T-helper 2 cell treated with Interferon-gamma antibody and Interleukin-4, amounts not matched to agents 5 μg/mL and 100 μg/mL, for 36 hours (primary cell): ENCODE results near the gene RNASE12.
"Not testable (repeated sequence)": the region's sequence is repeated elsewhere in the genome, so short reads cannot be mapped to it uniquely, and the experiment has no call there.

Experiments used
- DNase-seq: peaks from one replicate; pipeline ENCODE4 v3.0.0; 2021; ENCODE audit warnings: low spot score
- H3K27ac Mint-ChIP-seq: one replicate; pipeline ENCODE4 v1.8.0; 2021; ENCODE audit warnings: mild to moderate bottlenecking, mixed read lengths
- H3K27me3 Mint-ChIP-seq: one replicate; pipeline ENCODE4 v1.8.0; 2021; ENCODE audit warnings: low read depth, mixed read lengths
- H3K36me3 Mint-ChIP-seq: one replicate; pipeline ENCODE4 v1.8.0; 2021; ENCODE audit warnings: low read depth, mixed read lengths
- H3K4me1 Mint-ChIP-seq: one replicate; pipeline ENCODE4 v1.8.0; 2021; ENCODE audit warnings: low read depth, mixed read lengths
- H3K4me3 Mint-ChIP-seq: one replicate; pipeline ENCODE4 v1.8.0; 2022; ENCODE audit warnings: mild to moderate bottlenecking, moderate library complexity, mixed read lengths
- H3K9me3 Mint-ChIP-seq: one replicate; pipeline ENCODE4 v1.8.0; 2021; ENCODE audit warnings: mixed read lengths

The RNASE12 gene

GRCh38 chr14:20608383-20609110 is 17.4 kb upstream of the RNASE12 start:
- no peak overlapping the region for H3K27ac Mint-ChIP-seq
- no peaks in the 10 kb centered on the region for H3K9me3 Mint-ChIP-seq
- no peaks in the 10 kb centered on the region for H3K27me3 Mint-ChIP-seq
- H3K4me3 Mint-ChIP-seq: peak overlapping the region; percentile 45
- DNase-seq: no peak
- peaks cover 3% of the 10 kb centered on the region for H3K4me1 Mint-ChIP-seq
- H3K36me3 Mint-ChIP-seq: no peaks in the 10 kb centered on the region

GRCh38 chr14:20607617-20608016 is 16.4 kb upstream of the RNASE12 start:
- Mint-ChIP-seq H3K27me3 (no peaks in the 10 kb centered on the region), H3K27ac (no peak overlapping the region), H3K4me1 (peaks cover 3% of the 10 kb centered on the region), H3K4me3 (no peak overlapping the region), H3K36me3 (no peaks in the 10 kb centered on the region), H3K9me3 (no peaks in the 10 kb centered on the region)
- DNase-seq: no peak

GRCh38 chr14:20606902-20607242 is 15.7 kb upstream of the RNASE12 start:
- Mint-ChIP-seq H3K27me3 (no peaks in the 10 kb centered on the region), H3K9me3 (no peaks in the 10 kb centered on the region), H3K4me1 (peaks cover 3% of the 10 kb centered on the region), H3K27ac (no peak overlapping the region), H3K36me3 (no peaks in the 10 kb centered on the region), H3K4me3 (no peak overlapping the region)
- no peak for DNase-seq

- Mint-ChIP-seq H3K4me1 (peaks cover 3% of the 10 kb centered on the region), H3K4me3 (no peak overlapping the region), H3K27me3 (no peaks in the 10 kb centered on the region), H3K27ac (no peak overlapping the region), H3K36me3 (no peaks in the 10 kb centered on the region), H3K9me3 (no peaks in the 10 kb centered on the region)
- no peak for DNase-seq
These were observed 15.2 kb upstream of the RNASE12 start for GRCh38 chr14:20606190-20606901.

GRCh38 chr14:20603813-20604690 is 12.9 kb upstream of the RNASE12 start:
- no peak for DNase-seq
- H3K27me3 Mint-ChIP-seq: no peaks in the 10 kb centered on the region
- H3K36me3 Mint-ChIP-seq: no peaks in the 10 kb centered on the region
- no peaks in the 10 kb centered on the region for H3K9me3 Mint-ChIP-seq
- peaks cover 3% of the 10 kb centered on the region for H3K4me1 Mint-ChIP-seq
- no peak overlapping the region for H3K27ac Mint-ChIP-seq
- H3K4me3 Mint-ChIP-seq: no peak overlapping the region

GRCh38 chr14:20602583-20602982 is 11.4 kb upstream of the RNASE12 start:
- no peak overlapping the region for H3K27ac Mint-ChIP-seq
- DNase-seq: no peak
- no peaks in the 10 kb centered on the region for H3K36me3 Mint-ChIP-seq
- no peaks in the 10 kb centered on the region for H3K27me3 Mint-ChIP-seq
- H3K9me3 Mint-ChIP-seq: no peaks in the 10 kb centered on the region
- no peak overlapping the region for H3K4me3 Mint-ChIP-seq
- H3K4me1 Mint-ChIP-seq: no peaks in the 10 kb centered on the region

GRCh38 chr14:20601522-20601921 is 10.3 kb upstream of the RNASE12 start:
- Mint-ChIP-seq H3K27ac (no peak overlapping the region), H3K27me3 (no peaks in the 10 kb centered on the region), H3K9me3 (no peaks in the 10 kb centered on the region), H3K4me3 (no peak overlapping the region), H3K36me3 (no peaks in the 10 kb centered on the region), H3K4me1 (no peaks in the 10 kb centered on the region)
- no peak for DNase-seq

- H3K27me3 Mint-ChIP-seq: peaks cover 2% of the 10 kb centered on the region
- no peaks in the 10 kb centered on the region for H3K36me3 Mint-ChIP-seq
- H3K4me1 Mint-ChIP-seq: peaks cover 3% of the 10 kb centered on the region
- no peak overlapping the region for H3K4me3 Mint-ChIP-seq
- H3K27ac Mint-ChIP-seq: no peak overlapping the region
- DNase-seq: no peak
- H3K9me3 Mint-ChIP-seq: no peaks in the 10 kb centered on the region
These were observed 5.9 kb upstream of the RNASE12 start for GRCh38 chr14:20597108-20597507.

GRCh38 chr14:20595726-20596125 is 4.5 kb upstream of the RNASE12 start:
- H3K27ac Mint-ChIP-seq, H3K4me3 Mint-ChIP-seq, H3K27me3 Mint-ChIP-seq, H3K4me1 Mint-ChIP-seq, H3K9me3 Mint-ChIP-seq, DNase-seq, H3K36me3 Mint-ChIP-seq: not testable (repeated sequence)

- H3K27ac Mint-ChIP-seq: no peak overlapping the region
- no peak for DNase-seq
- H3K4me3 Mint-ChIP-seq: no peak overlapping the region
- H3K4me1 Mint-ChIP-seq: peaks cover 5% of the 10 kb centered on the region
- H3K36me3 Mint-ChIP-seq: no peaks in the 10 kb centered on the region
- no peaks in the 10 kb centered on the region for H3K9me3 Mint-ChIP-seq
- peaks cover 4% of the 10 kb centered on the region for H3K27me3 Mint-ChIP-seq
These were observed 1.4 kb upstream of the RNASE12 start for GRCh38 chr14:20592574-20592973.

- no peak for DNase-seq
- no peaks in the 10 kb centered on the region for H3K9me3 Mint-ChIP-seq
- peaks cover 11% of the 10 kb centered on the region for H3K27me3 Mint-ChIP-seq
- H3K4me1 Mint-ChIP-seq: peaks cover 8% of the 10 kb centered on the region
- H3K36me3 Mint-ChIP-seq: no peaks in the 10 kb centered on the region
- no peak within 1 kb of the TSS for H3K4me3 Mint-ChIP-seq
- H3K27ac Mint-ChIP-seq: peak within 1 kb of the TSS; percentile 4
These were observed 3.6 kb downstream of the RNASE12 start, which contains the start of gene RNASE11 for GRCh38 chr14:20587489-20588154. RNASE11 (minus strand) TSS chr14:20588001.

- H3K27ac Mint-ChIP-seq: no peak overlapping the region
- H3K36me3 Mint-ChIP-seq: no peaks in the 10 kb centered on the region
These were observed 7.3 kb downstream of the RNASE12 start for GRCh38 chr14:20583908-20584307.

GRCh38 chr14:20583142-20583541 is 8.0 kb downstream of the RNASE12 start:
- no peak for DNase-seq
- Mint-ChIP-seq H3K27me3 (peaks cover 11% of the 10 kb centered on the region), H3K4me3 (no peak overlapping the region), H3K9me3 (no peaks in the 10 kb centered on the region), H3K4me1 (peaks cover 7% of the 10 kb centered on the region), H3K36me3 (no peaks in the 10 kb centered on the region), H3K27ac (no peak overlapping the region)

More at GRCh38 chr14:20583908-20584307, 7.3 kb downstream of the RNASE12 start:
- Mint-ChIP-seq H3K4me3 (no peak overlapping the region), H3K27me3 (peaks cover 11% of the 10 kb centered on the region), H3K4me1 (peaks cover 7% of the 10 kb centered on the region), H3K9me3 (no peaks in the 10 kb centered on the region)
- DNase-seq: no peak
